HG03175 (cell line): Measurements from ENCODE around the gene IGFBP5.

Source experiments
- ATAC-seq: cut with Tn5 transposase; IDR thresholded peaks from one replicate; pipeline ENCODE4 v1.9.1; 2021; ENCODE audit warnings: mild to moderate bottlenecking, moderate library complexity; ENCODE audit not compliant: unreplicated experiment

The IGFBP5 gene

DNA sequence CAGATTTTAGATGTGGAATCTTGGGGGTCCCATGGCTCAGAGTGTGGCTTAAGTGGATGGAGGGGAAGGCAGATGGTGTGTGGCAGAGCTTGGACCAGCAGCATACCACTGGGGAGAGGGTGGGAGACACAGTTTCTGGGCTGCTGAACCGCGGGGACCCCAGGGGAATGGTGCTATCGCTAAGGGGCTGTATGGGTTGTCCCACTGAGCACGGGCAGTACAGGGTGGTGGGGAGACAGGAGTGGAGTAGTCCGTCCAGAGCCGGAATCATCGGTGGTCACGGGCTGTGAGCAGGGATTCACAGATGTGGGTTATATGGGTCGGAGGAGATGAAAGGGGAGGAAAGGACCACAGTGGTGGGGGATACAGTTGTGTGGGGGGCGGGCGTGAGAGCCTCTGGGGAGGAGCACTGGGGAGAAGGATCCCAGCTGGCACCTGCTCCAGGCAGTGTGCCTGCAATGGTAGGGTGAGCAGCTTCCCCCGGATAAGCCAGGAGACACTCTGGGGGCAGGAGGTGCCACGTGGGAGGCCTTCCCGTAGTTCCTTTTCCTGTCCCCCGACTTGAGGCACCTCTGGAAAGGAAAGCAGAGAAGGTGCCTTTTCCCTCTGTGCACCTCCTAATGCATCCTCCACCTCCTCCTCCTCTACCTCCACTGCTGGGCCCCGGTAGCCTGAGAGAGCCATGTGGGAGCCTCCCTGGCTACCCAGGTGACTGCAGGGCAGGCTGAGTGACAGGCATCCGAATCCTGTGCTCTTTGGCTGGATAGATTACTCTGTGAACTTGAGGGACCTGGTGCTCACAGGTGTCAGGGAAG is 24.9 kb downstream of the IGFBP5 start:
- no peak for ATAC-seq

DNA sequence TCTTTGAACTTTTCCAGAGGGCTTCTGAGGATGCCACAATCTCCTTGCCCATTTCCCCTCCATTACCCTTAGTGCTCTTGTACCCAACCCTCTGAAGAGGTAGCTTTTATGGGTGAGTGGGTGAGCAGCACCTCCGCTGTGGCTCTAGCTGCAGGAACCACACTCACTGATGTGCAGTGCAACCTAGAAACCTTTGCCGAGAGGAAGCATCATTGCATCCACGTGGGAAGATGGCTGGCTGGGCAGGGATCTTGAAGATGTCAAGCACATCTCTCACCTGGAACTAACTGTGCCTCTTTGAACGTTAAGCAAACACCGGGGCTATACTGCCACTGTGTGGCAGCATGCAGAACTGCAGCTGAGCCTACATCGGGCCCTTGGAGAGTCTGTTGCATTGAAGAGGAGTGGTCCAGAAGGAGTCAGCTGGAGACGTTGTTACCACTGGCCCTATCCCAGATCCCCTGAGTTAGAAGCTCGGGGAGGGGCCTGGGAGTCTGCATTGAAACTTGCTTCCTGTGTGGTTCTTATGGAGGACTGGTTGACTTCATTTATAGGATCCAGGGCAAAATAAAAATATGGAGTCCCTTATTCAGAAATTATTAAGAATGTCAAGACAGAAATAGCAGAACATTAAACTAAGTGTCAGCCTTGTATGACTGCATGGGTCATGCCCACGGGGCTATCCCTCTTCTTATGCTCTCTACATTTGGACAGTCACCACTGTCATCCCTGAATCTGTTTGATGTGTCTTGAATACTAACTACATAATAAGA is 28.7 kb downstream of the IGFBP5 start:
- peak; percentile 70 for ATAC-seq

DNA sequence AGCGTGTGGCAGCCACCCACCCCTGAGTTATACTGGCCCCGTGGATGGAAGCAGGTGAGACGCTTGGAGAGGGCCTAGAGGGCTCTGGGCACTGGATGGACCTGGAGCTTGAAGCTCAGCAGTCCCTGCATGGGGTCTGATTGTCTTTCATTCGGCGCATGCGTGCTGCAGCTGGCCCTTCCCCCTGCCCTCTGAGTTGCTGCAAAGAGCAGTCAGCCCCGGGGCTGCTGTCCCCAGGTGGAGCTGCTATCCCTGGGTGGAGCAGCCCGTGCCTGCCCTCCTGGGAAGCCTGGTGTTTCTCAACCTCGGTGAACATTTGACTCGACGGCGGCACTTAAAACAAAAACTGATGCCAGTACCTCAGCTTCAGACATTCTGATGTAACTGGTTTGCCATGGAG is 29.6 kb downstream of the IGFBP5 start:
- no peak for ATAC-seq

GRCh38 chr2:216665242-216665641 is 30.1 kb downstream of the IGFBP5 start:
- no peak for ATAC-seq

DNA sequence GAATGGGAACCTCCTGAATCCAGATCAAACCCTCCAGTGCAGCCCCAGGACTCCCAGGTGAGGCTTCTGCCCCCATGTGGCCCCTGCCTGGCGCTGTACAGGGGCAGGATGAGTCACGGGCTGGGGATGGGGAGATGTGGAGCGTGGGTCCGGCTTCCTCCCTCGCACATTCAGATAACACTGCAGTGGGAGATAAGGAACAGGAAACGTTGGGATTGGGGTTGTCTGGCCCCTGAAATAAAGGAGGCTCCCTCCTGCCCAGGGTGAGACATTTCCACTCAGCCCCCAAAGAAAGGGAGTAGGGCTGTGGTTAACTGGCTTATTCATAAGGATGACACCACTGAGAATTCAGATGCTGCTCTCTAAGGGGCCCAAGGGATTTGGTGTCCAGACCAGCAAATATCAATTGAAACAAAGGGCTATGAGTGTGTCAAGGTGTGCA is 30.7 kb downstream of the IGFBP5 start:
- no peak for ATAC-seq

DNA sequence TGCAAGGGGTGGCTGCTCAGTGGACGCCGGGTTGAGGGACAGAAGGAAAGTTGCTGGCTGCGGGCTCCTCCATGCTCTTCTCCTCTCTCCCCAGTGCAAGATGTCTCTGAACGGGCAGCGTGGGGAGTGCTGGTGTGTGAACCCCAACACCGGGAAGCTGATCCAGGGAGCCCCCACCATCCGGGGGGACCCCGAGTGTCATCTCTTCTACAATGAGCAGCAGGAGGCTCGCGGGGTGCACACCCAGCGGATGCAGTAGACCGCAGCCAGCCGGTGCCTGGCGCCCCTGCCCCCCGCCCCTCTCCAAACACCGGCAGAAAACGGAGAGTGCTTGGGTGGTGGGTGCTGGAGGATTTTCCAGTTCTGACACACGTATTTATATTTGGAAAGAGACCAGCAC is 31.5 kb downstream of the IGFBP5 start:
- ATAC-seq = no peak

GRCh38 chr2:216663106-216663505 is 32.2 kb downstream of the IGFBP5 start:
- ATAC-seq = no peak

- ATAC-seq = no peak
Observed at GRCh38 chr2:216661639-216662375, 33.5 kb downstream of the IGFBP5 start.

DNA sequence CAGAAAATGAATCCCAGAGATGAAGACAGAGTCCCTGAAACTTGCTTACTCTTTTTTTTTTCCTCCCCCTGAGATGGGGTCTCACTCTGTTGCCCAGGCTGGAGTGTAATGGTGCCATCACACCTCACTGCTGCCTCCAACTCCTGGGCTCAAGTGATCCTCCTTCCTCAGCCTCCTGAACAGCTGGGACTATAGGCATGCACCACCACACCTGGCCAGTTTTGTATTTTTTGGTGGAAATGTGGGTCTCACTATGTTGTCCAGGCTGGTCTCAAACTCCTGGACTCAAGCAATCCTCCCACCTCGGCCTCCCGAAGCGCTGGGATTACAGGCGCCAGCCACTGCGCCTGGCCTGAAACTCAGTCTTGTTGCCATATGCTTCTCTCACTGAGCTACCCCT is 34.3 kb downstream of the IGFBP5 start:
- ATAC-seq = no peak

GRCh38 chr2:216660496-216660895 is 34.9 kb downstream of the IGFBP5 start:
- ATAC-seq = no peak

DNA sequence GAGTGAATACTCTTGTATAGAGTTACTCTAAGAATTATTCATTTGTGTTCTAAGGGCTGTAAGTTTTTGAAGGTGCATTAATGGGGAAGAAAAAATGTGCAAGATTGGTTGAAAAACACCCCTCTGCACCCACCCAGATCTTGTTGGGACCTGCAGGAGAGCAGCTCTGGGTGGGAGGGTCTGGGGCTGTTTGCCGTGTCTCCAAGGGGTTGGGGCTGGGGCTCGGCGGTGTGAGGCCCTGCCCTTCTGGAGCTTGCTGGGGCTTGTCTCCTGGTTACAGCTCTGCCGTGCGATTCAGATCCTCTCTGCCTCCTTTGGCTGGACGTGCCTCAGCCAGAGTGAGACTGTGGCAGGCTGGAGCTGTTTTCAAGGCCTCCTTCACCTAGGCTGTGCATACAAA is 36.1 kb downstream of the IGFBP5 start:
- ATAC-seq = no peak

DNA sequence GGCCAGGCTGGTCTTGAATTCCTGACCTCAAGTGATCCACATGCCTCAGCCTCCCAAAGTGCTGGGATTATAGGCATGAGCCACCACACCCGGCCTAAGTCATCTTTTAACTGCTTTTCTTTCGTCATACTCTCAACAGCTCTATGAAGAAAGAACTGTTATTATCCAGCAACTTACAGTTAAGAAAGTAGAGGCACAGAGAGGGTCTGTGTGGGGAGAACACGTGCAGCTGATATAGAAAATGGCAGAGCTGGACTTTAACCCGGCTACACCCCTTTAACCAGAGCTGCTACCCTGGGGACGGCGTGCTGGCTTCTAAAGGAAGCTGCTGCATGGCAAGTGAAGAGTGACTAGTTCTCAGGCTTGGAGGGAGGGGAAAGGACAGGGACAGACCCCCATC is 36.6 kb downstream of the IGFBP5 start:
- ATAC-seq = no peak

GRCh38 chr2:216657980-216658379 is 37.4 kb downstream of the IGFBP5 start:
- ATAC-seq = no peak

DNA sequence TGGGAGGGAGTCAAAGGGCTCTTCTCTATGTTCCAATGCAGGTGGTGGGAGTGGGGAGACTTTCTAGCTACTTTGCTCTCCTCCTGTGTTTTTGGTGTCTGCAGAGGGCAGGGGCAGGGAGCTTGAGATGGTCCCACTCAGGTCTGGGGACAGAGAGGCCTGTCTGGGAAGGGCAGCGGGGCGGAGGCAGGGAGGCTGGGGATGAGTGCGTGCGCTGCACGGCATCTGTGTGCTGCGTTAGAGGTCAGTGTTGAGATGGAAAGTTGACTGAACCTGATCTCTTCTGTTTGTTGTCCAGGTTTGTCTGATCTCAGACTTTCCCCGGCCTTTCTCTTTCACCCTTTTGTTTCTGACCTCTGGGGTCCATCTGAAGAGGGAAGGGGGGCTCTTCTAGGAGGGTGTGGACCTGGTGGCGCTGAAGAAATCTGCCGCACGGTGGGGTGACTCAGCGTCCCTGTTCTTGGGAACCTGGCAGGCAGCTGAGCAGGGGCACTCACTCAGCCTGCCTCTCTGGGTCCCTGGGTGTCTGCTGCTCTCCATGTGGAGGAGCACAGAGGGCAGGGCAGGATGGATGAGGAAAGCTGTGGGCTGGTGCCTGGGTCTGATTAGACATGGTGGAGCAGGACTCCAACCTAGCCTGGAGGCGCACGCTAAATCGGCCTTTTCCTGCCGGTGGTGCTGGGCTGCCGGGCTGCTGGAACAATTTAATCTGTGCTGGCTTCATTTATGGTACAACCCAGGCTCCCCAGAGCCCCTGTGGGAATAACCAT is 38.1 kb downstream of the IGFBP5 start:
- ATAC-seq = no peak

DNA sequence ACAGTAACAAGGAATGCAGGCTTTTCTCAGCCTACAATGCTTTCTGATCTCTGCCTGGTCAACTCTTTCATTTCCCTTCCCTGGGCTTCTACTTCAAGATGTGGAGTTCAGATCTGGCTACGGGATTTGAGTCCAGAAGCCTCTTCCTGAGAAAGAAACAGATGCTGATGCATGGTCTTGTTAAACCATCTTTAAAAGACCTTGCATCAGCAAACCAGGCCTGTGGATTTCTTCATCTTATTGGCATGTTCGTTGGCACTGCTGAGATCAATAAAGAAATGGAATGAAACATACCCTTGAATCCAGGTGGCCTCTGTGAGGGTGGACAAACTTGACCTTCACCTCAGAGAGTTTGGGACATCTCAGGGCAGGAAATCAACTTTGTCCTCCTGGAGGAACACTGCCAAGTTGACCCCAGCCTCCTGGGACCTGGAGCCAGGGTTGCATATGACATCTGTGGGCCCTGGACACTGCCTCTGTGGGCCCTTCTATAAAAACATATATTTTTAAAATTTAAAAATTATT is 40.8 kb downstream of the IGFBP5 start:
- ATAC-seq = no peak

- no peak for ATAC-seq
Observed at GRCh38 chr2:216653931-216654365, 41.4 kb downstream of the IGFBP5 start.

DNA sequence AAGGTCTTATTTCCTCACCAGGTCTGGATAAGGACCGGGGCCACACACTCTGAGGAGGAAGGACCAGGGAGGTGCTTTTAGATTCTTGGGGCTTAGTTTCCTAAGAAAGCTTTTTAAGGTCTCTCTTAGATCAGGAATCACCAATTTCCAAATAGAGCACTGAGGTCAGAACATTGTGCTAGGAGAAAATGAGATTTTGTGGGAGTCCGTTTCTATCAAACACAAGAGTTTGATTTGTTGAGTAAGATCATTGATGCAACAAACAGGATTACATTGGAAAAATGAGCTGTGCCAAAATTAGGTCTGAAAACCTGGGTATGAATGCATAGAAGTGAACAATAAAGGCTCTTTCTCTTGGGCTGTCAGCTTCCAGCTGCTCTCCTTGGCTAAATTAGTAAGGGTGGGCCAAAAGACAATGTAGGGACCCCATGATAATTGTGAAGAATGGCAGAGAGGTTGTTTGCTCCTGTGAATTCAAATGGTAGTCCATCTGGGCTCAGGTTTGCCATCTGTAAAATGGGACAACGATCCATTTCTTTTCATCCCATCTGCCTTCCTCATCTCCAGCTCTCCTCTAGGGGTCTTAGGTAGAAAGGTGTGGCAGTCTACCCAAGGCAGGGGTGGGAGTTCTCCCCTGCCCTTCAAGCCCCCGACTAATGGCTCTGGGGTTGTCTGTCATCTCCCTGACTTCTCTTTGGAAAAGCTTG is 42.1 kb downstream of the IGFBP5 start:
- ATAC-seq = no peak

GRCh38 chr2:216652566-216652965 is 42.8 kb downstream of the IGFBP5 start:
- no peak for ATAC-seq

DNA sequence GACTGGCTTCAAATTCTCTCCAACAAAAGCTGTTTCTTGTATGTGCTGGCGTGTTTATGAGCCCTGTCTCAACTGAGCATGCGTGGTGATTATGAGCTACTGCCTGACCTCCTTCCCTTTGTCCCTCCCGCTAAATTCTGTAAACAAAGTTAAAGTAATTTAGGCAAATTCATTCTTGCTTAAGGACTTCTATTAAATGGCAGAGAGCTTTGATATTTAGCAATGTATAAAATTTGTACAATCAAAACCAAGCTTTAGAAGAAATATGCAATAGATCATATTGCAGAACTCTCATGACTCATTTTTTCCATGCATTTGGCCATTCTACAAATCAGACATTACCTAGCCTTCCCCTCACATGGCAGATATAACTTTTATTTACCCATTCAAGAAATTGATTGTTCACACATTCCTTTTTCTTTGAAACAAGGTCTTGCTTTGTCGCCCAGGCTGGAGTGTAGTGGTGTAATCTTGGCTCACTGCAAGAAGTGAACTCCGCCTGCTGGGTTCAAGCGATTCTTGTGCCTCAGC is 43.9 kb downstream of the IGFBP5 start:
- ATAC-seq = no peak
